GM04503 (cell line): ENCODE measurements around the gene CDK14.

Experiments
- DNase-seq: peaks from one replicate; pipeline ENCODE4 v3.0.0-alpha.2; 2012; ENCODE audit warnings: low read depth

CDK14 gene

DNA sequence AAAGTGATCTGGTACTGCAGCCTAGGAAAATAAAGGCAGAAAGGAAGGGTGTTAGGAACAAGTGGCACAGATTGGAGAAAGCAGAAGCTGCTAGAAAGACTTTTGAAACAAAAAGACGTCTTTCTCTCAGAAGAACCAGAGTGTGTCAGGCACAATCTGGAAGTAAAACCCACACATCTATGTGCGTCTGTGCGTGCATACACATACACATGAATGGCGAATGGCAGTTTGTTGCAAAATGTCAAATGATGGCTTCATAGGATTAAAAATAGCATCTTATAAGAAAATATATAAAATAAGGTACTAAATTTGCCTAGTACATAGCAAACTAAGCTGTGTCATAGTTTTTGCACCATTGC lies 246.3 kb downstream of the CDK14 start:
- DNase-seq = no peak

DNA sequence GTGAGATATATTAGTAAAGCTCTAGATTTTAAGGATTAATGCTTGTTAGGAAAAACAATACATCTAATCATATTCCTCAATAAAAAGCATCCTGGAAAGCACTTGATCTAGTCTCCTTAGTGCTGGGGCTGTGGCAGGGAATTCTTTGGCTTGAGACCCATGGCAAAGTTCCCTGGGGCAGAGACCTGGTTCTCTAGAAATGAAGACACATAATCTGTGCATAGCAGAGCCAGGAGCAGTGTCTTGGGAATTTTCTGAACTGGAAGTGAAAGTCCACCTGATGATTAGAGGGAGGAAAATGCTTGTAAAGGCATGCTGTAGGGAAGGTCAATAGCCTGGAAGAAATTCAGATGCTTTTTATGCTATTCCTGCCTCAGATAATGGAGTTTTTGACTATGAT lies 247.4 kb downstream of the CDK14 start:
- no peak for DNase-seq

DNA sequence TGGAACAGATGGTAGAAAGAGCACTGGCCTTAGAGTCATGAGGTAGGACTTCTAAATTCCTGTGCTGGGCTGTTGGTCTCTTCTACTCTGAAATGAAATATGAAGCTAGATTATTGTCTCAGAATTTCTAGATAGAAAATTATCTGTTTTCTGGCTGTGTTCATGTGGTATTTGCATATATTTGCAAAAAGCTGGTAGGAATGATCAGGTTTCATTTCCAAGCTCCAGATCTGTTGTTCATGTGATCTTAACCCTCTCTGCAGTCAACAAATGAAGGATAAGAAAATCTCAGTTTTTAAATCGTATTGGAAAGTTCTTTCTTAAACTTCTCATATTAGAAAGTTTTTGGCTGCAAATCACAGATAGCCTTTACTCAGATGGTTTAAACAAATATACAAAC lies 248.3 kb downstream of the CDK14 start:
- DNase-seq = no peak

DNA sequence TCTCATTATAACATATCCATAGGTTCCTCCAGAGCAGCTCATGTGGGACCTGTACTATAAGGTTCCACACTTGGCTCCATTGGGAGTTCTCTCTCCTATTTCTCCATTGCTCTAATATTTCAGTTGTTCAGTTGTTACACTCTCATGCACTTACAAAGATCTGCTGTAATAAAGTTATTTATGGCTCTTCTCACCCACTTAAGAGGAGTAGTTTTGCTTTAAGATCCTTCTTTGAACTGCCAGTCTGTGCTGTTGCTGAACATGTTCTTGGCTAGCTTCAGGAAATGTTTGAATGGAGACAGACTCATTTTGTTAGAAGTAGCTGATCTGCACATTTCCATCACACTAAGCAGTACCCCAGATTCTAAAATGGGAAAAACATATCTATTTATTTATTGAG lies 250.1 kb downstream of the CDK14 start:
- DNase-seq = no peak

DNA sequence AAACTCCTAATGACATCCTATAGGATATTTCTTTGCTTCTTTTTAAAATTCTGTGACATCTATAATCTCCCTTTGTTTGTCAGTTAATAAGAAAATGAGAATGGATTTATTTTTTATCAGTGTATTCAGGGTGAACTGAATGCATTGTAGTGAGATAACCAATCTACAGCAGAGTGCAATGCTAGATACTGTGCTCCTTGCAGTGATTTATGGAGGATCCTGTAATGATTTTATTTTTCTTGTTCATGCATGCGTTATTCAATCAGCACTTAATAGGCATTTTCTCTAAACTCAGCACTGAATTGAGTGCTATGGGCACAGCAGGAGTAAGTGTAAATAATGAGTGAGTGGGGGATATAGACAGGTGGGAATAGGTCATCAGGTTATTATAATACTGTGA lies 253.9 kb downstream of the CDK14 start:
- DNase-seq = no peak

DNA sequence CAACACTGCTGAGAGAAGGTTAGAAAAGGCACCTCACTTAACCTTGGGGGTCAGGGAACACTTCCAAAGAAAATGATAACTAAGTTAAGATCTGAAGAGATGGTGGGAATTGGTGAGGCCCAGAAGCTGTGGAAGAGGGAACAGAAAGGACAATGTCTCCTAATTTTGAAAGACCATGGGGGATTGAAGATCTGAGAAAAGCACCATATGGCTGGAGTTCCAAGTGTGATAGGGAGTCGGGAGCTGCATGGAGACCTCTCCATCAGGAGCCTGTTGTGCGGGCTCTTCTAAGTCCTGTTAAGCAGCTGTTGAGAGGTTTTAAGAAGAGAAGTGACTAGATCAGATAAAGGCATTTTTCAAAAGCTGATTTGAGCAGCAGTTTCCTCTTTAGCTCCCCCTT lies 254.3 kb downstream of the CDK14 start:
- no peak for DNase-seq

DNA sequence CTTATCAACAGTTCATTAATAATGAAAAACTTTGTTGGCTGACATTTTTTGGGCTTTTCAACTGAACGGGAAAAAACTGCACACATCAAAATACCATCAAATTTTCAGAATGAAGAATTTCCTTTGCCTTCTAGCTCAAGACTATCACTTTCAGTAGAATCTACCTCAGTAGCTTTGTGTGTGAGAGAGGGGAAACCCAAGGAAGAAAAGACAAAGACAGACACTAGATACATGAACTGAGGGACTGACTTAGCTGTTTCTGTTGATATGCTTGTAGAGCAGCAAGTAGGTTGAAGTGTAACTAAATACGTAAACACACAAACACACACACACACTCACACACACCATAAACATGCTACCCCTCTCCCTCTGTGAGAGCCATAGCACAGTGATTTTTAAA lies 257.1 kb downstream of the CDK14 start:
- DNase-seq = no peak

DNA sequence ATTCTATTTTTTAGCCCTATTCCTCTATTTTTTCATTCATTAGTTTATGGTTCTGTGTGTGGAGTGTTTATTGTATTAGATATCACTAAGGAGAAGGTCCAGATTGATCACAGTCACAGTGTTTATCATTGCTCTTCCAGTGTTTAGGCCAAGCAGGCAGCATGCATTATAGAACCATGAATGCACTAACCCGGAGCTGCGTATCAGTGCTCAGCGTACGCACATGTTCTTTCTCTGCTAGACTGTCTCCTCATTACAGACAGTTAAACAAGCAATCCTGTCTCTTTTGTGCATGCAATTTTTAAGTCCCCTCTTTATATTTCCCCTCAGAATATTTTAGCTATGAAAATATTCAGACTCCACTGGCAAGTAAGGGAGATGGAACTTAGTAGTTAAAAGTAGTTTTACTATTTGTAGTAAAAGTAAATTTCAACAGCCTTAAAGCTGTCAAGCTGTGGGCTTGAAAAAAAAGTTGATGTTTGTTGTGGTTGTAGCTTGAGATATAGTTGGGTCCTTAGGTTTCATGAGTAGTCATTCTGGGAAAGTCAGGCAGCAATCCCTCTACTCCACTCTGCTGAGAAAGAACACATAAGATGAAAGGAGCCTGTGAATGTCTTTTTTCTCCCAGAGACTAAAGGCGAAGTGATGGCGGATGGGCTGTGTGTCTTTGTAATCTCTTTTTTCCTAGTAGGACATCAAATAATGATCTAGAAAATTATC lies 260.4 kb downstream of the CDK14 start:
- DNase-seq = no peak

DNA sequence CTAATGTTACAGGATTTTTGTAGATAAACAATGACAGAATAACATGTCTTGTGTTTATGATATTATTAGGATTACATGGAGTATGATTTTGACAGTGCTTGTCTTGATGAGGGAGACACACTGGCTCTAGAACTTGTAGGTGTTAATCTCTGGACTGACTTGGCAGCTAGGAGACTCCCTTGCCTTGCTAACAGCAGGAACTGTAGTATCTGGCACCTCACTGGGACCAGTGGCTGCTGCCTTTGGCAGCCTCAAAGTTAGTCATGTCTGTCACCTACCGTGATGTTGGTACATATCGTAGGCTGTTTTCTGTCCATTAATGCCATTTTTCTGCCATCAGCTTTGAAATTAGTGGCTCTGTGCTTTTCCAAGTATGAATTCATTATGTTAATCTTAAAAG lies 261.5 kb downstream of the CDK14 start:
- no peak for DNase-seq

DNA sequence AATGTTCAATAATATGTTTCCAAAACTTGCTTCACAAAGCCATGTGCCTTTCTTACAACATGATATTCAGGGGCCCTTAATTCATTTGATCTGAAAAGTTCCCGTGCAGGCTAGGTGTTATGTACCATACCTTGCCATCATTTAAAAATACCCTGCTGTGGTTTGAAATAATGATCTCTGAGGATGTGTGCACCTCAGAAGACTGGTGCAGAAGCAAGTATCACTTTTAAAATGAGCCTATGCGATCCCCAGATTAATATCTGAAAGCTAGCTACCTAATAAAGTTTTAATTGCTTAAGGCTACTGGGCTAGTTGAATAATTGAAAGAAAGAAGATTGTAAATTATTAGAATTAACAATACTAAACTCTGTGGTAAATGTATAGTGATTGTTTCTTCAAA lies 262.4 kb downstream of the CDK14 start:
- DNase-seq = no peak

DNA sequence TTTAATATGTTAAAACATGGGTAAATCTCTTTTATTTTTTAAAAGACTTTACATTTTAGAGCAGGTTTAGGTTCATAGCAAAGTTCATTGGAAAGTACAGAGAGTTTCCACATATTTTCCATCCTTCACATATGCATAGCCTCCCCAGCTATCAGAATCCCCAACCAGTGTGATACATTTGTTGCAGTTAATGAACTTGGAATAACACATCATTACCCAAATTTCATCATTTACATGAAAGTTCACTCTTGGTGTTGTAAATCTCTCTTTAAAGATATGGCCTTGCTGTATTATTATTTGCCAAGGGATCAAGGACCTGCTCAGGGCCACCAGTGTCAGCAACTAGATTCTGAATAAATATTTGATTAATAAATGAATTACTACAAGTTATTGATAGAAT lies 263.4 kb downstream of the CDK14 start:
- no peak for DNase-seq

DNA sequence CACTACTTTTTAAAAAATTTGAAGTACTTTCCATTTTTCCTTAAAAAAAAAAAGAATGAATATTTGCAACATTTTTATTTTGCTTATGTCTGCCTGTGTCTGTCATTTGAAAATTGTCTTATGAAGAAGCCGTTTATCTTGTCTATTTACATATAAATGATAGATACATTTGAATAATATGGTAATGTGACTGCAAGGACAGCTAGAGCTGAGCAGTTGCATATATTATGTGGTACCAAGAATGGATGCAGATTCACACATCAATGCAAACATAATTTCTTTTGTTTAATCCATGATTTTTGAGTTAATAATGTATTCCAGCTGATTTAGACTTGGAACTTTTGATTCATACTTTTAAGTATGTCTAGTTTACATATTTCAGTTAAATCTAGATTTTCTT lies 268.0 kb downstream of the CDK14 start:
- DNase-seq = no peak

DNA sequence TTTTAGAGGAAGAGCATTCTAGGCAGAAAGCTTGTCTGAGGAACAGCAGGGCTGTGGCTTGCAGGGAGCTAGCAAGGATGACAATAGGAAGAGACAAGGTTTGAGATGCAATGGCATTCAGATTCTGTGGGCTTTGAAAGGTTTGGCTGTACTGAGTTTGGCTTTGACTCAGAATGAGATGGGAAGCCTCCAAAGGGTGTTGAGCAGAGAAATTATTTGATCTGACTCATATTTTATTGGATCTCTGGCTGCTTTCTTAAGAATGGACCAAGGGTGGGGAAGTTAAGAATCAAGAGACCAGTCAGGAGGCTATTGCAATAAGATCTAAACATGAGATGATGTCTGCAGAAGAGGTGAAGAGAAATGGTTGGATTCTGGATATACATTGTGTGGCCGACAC lies 273.2 kb downstream of the CDK14 start:
- DNase-seq = no peak

DNA sequence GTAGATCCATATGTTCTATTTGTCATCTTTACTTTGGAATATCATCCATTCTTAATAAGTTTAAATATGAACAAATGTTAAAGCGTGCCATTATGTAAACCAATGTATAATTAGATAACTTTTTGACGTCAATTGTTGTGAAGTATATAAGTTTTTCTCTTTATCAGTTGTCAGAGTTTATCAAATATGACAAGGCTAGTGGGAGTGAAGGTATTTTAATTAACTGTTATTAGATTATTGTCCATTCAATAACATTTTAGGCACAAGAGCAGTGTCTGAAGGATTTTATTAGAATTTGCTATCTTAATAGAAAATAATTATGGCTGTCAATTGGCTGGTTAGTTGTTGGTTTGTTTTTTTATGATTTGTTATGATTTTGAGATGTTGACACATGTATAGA lies 280.6 kb downstream of the CDK14 start:
- no peak for DNase-seq

DNA sequence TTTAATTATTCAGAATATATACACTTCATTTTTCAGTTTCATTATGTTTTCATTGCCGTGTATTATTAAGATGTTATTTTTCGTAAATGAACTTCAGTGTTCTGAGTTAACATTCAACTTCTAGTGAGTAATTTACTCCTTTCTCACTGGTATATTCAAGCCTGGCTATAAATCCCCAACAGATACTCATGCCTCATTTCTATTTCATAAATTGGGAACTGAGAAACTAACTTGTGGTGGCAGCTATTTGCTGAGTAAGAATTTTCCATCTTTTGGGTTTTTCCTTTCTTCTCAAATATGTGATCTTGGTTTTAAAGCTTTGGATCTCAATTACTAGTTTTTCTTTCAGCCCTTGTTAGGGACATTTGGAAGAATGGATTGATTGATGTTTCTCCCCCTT lies 281.1 kb downstream of the CDK14 start:
- DNase-seq = no peak

DNA sequence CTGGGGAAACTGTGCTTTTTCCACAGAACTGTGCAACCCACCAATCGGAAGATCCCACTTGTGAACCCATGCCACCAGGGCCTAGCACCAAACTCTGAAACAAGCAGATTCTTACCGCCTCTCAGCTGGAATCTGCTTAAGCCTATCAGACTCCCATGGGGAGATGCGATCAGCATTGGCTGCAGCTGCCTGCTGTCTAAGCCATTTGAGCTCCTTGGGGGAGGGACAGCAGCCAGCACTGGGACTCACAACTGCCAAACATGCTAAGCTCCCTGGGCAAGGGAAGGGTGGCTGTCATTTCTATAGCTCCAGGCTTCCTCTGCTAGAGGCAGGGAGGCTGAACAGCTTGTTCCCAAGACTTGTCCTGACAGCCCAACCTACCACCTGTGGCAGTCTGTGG lies 283.8 kb downstream of the CDK14 start:
- no peak for DNase-seq

DNA sequence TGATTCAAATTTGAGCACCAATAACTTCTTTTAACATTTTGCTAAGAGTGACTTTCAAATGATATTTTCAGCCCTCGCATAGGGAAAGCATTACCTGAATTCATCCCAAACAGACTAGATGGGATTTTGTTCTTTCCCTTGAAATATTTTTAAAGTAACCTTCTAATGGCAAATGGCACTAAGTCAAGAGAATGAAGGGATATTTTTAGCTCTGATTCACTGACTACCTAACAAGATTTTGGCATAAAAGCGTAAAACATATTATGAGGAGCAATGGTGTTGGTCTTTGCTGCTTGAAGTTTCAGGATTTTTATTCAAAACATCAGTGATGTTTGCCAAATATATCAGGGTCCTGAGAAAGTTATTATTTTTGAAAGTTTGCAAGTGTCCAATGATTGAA lies 290.3 kb downstream of the CDK14 start:
- no peak for DNase-seq

DNA sequence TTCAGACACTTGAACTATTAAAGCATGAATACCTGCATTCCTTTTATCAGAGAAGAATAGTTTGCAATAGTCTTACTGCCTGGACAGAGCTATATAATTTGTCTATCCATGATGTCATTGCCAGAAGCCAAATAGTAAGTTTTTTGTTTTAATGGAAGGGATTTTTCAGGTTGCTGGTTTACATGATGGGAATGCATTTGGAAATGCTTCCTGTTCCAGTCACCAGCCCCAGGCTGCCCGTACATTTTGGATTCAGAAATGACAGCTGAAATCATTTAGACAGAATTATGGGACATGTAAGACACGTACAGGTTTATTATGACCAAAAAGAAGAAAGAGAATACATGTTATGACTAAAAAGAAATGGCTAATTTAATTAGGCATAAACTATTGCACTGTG lies 293.1 kb downstream of the CDK14 start:
- DNase-seq = no peak

DNA sequence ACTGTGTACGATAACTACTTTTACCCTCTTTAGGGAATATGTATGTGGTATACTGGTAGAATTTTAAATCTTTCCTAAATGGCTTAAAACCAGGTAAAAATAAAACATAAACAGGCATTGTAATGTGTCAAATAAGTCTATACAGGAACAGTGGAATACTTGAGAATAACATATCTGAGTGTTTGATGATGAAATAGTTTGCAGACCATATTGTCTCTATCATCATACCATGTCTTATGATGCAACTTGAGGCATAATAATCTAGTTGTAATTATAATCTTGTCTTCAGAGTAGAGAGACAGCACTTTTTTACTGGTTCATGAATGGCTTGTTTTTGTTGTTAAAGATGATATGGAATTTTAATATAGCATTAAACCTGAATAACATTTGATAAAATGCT lies 293.5 kb downstream of the CDK14 start:
- DNase-seq = no peak

DNA sequence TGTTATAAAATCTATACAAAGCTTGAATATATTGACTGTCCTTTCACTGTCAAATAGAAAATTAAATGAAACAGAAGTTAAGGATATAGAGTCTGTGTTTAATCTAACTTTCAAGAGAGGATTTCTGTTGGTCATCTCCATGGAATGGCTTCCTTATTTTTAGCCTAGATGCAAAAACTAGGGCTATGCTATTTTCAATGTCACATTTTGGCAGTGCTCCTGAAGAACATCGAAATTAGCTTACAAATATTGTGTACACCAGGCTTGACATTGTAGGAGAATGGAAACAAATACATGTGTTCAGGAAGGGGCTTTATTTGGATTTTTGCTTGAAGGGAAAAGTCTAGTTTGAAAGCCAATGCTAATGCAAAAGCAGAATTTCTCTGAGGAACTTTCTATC lies 295.4 kb downstream of the CDK14 start:
- no peak for DNase-seq

DNA sequence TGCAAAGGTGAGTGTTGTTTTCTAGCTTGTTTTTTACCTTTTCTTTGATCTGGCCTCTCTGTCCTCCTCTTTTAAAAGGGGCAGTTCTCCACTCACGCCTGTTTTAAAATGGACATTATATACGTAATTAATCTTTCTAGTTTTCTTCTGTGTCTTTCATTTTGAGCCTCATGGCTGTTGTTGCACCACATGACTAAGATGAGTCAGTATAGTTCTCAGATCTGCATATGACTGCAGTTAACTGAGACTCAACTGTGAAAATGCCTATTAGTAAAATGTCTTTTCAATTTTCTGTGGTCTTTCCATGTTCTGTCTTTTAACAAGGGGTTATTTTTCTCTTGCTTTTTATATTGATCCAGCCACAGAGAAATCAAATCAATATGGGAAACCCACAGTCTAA lies 296.1 kb downstream of the CDK14 start:
- DNase-seq = no peak

DNA sequence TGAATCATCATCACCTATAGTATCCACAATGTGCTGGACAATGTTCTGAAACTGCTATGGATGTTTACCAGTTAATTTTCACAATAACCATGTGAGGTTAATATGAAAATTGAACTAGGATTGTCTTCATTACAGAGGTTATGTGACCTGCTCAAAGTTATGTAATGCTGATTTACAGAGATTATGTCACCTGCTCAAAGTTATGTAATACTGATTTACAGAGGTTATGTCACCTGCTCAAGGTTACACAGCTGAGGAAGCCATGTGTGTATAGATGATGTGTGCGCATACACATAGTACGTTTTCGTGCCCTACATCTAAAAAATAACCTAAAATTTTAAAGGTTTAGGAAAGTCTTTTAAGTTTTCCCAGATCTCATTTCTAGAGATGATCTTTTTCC lies 298.0 kb downstream of the CDK14 start:
- DNase-seq = no peak

DNA sequence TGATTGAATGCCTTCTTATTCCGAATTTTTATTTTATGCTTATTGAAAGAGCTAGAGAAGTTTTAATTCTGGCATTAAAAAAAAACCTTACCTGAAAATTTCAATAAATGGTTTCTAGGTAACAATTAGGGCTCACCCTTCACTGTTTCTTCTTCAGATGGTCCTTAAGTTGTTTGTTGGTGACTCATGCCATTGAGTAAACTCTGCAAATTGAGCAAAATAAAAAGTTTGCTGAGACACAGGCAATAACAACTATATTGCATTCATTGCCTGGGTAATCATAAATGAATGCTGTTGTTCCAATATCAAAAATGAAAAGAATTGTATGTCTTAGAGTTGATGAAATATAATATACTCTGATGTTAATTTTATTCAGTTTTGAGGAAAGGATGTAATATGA lies 300.3 kb downstream of the CDK14 start:
- no peak for DNase-seq

DNA sequence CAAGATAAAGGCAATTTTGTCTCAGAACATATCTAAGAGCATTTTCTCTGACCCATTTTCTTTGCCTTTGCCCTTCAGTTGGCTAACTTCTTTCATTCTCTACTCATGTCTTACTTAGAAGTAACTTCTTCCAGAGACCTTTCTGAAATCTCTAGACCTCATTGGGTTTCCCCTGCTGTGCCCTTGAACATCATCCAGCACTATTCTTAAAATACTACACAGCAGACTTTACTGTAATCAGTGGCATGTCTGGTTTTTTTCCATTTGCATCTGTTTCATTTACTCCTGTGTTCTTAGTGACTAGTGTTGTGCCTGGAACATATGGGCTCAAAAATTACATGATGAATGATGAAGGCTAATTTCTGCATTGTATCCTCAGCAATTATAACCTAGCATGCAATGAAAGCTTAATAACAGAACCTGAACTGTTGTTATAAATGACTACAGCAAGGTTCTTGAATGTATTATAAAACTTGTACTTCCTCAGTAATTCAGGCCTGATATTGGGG lies 301.9 kb downstream of the CDK14 start:
- DNase-seq = no peak
